HG02852 (cell line): ENCODE data around the gene DYDC2.
"Not testable (repeated sequence)": the region's sequence is repeated elsewhere in the genome, so short reads cannot be mapped to it uniquely, and the experiment has no call there.

Source experiments
- ATAC-seq: cut with Tn5 transposase; IDR thresholded peaks from one replicate; pipeline ENCODE4 v1.9.1; 2021; ENCODE audit warnings: mild to moderate bottlenecking, moderate library complexity; ENCODE audit not compliant: unreplicated experiment

DYDC2 gene

GRCh38 chr10:80411681-80412220 is 55.2 kb downstream of the DYDC2 start:
- no peak for ATAC-seq

GRCh38 chr10:80412486-80412885 is 55.9 kb downstream of the DYDC2 start:
- no peak for ATAC-seq

DNA sequence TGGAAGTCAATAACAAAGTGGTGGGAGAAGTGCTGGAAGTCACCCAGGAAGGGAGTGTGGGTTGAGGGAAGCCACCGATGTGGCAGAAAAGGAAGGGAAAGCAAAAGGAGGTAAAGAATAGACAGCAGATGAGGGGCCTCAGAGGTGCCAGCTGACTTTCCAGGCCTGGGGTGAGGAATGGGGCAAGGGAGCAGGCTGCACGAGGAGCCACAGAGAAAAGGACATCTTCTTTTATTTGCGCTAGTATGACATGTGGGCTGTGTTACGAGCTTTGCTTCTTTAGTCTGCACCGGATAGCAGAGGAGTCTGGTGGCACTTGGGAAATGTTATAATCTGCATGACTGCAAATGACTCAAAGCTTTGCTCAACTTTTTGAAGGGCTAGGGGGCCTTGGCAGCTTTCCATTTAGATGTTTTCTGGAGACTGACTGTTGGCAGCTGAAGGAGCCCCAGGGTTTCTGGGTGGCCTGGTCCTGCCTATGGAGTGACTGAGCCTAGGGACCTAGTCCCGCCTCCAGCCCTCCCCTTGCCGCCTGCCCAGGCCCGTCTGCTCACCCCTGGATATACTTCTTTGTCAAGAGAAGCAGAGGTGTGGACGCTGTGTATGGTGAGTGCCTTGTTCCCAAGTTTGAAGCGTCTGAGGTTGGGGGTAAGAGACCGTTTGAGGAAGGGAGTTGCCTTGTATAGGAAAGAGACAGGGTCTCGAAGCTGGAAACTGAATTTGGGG is 56.9 kb downstream of the DYDC2 start:
- no peak for ATAC-seq

GRCh38 chr10:80414142-80414895 is 57.7 kb downstream of the DYDC2 start:
- ATAC-seq = no peak

GRCh38 chr10:80415734-80416478 is 59.3 kb downstream of the DYDC2 start:
- no peak for ATAC-seq

DNA sequence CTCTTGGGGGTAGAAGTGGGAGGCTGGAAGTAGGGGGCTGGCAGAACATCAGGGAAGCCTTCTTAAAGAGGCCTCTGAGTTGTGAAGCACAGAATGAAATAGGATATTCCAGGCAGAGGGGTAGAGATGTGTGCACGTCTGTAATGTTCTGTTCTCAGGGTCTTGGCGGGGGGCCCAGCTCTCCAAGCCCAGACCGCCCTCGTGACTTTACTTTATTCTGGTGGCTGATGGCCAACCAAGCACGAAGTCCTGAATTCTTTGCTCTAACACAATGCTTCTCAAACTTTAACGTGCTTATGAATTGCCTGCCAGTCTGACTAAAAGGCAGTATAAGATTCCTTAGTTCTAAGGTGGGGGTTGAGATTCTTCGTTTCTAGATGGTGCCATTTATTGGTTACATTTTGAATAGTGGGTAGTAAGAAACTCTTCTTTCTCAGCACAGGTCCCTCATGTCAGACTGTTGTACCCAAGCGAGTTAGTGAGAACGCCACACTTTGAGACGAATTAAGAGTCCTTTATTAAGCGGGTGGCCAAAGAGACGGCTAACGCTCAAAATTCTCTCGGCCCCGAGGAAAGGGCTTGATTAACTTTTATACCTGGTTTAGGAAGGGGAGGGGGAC is 60.0 kb downstream of the DYDC2 start:
- ATAC-seq = no peak

- ATAC-seq = not testable (repeated sequence)
Observed at GRCh38 chr10:80417256-80417655, 60.7 kb downstream of the DYDC2 start.
